NT2/D1 (cell line): ENCODE results near the gene HHEX.

Source experiments
- YY1 ChIP-seq: IDR thresholded peaks from 2 replicates; pipeline ENCODE4 v1.6.1; 2011; ENCODE audit not compliant: insufficient read length, insufficient read depth
- ZNF274 ChIP-seq: IDR thresholded peaks from 2 replicates; pipeline ENCODE4 v1.6.1; 2011; ENCODE audit warnings: mild to moderate bottlenecking, low read depth, low read length

DNA sequence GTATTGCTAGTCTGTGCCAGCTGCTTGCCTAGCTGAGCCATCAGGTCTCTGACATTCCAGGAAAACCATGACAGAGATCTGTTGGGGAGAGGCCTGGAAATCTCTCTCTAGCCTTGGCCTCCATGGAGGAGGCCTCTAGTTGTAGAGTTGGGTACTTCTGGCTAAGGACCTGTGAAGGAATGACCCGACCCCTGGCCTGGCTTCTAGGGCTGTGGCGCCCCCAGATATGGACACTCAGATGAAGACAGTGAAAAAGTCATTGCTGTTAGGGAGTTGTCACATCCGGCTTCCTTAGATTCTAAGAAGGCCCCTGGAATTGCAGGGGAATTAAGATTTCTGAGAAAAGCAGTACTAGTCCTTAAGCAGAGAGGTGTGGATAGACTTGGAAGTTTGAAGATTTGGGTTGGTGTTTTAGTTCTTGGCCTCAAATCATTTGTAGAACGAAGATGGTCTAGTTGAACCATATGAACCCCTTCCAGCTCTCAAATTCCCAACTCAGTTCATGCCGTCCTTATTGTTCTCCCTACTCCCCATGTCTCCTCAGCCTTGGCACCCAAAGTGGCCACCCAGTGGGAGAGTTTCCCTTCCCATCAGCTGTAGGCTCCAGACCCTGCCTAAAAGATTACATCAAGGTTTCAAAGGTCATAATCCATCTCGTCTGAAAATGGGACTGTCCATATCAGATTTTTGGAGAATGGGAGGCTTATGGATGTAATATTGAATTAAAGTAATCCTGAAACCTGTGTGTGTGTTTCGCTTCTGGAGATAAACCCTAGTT lies 7.0 kb downstream of the HHEX start:
- TF ChIP-seq ZNF274: no peak
- TF ChIP-seq YY1: no peak
